NCI-H2081 treated with DMSO at 0.1 percent for 48 hours (cell line): ENCODE data around the gene CTIF.

ENCODE experiments used
- DNase-seq: peaks from one replicate; lab custom pipeline; 2025; lab: John Stamatoyannopoulos, UW

CTIF gene

GRCh38 chr18:48682768-48683167 lies 143.9 kb downstream of the CTIF start:
- DNase-seq = no peak

- DNase-seq = no peak
These were observed 144.4 kb downstream of the CTIF start for GRCh38 chr18:48683197-48683596.

GRCh38 chr18:48683661-48684060 lies 144.8 kb downstream of the CTIF start:
- no peak for DNase-seq

GRCh38 chr18:48687346-48688042 lies 148.7 kb downstream of the CTIF start:
- DNase-seq = no peak

GRCh38 chr18:48688961-48689360 lies 150.1 kb downstream of the CTIF start:
- no peak for DNase-seq

GRCh38 chr18:48689548-48689947 lies 150.7 kb downstream of the CTIF start:
- DNase-seq = no peak

GRCh38 chr18:48690494-48690893 lies 151.7 kb downstream of the CTIF start:
- no peak for DNase-seq

GRCh38 chr18:48693006-48693405 lies 154.2 kb downstream of the CTIF start:
- no peak for DNase-seq

GRCh38 chr18:48693625-48694262 lies 154.9 kb downstream of the CTIF start:
- no peak for DNase-seq

GRCh38 chr18:48694295-48694694 lies 155.5 kb downstream of the CTIF start:
- no peak for DNase-seq

GRCh38 chr18:48695671-48696070 lies 156.8 kb downstream of the CTIF start:
- DNase-seq = no peak

- DNase-seq = no peak
These were observed 157.4 kb downstream of the CTIF start for GRCh38 chr18:48696218-48696617.

- DNase-seq = no peak
These were observed 158.6 kb downstream of the CTIF start for GRCh38 chr18:48697441-48697840.

- no peak for DNase-seq
These were observed 159.9 kb downstream of the CTIF start for GRCh38 chr18:48698707-48699106.

- no peak for DNase-seq
These were observed 160.9 kb downstream of the CTIF start for GRCh38 chr18:48699761-48700160.

GRCh38 chr18:48700446-48700845 lies 161.6 kb downstream of the CTIF start:
- DNase-seq = no peak

- no peak for DNase-seq
These were observed 163.7 kb downstream of the CTIF start for GRCh38 chr18:48702346-48703027.

GRCh38 chr18:48703028-48703386 lies 164.2 kb downstream of the CTIF start:
- no peak for DNase-seq

GRCh38 chr18:48703418-48703817 lies 164.6 kb downstream of the CTIF start:
- no peak for DNase-seq

GRCh38 chr18:48705043-48705442 lies 166.2 kb downstream of the CTIF start:
- DNase-seq = no peak

GRCh38 chr18:48705531-48705930 lies 166.7 kb downstream of the CTIF start:
- DNase-seq = no peak

- no peak for DNase-seq
These were observed 167.9 kb downstream of the CTIF start for GRCh38 chr18:48706731-48707130.

GRCh38 chr18:48707636-48708296 lies 168.9 kb downstream of the CTIF start:
- DNase-seq = no peak
